NT2/D1 (cell line): ENCODE results near the gene WSB1.

Experiments used
- YY1 ChIP-seq: IDR thresholded peaks from 2 replicates; pipeline ENCODE4 v1.6.1; 2011; ENCODE audit not compliant: insufficient read length, insufficient read depth
- ZNF274 ChIP-seq: IDR thresholded peaks from 2 replicates; pipeline ENCODE4 v1.6.1; 2011; ENCODE audit warnings: mild to moderate bottlenecking, low read depth, low read length

DNA sequence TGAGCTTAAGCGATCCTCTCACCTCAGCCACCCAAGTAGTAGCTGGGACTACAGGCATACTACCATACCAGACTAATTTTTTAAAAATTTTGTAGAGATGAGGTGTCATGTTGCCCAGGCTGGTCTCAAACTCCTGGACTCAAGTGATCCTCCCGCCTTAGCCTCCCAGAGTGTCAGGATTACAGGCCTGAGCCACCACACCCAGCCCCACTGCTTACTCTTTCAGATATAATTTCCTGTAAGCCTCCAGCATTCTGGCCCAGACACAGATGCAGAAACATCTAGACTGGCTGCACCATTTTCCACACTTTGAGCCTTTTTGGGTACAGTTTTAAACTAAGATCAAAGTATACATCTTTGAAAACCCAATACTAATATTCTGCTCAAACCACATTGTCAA is 8.4 kb upstream of the WSB1 start:
- TF ChIP-seq YY1, result no peak
- TF ChIP-seq ZNF274, result no peak
